Astrocyte of the spinal cord (primary cell): ENCODE measurements around the gene RABL2B.

ENCODE experiments used
- DNase-seq: peaks from one replicate; pipeline ENCODE4 v3.0.0; 2011; ENCODE audit warnings: low read depth, low spot score
- H3K4me3 ChIP-seq: 2 replicates; pipeline ENCODE4 v1.5.1; 2011; ENCODE audit warnings: low read depth, mild to moderate bottlenecking, low read length, moderate library complexity
- in situ Hi-C: cut with HindIII; loops from 2 replicates; pipeline ENCODE4 v1.10.0; 2017; ENCODE audit warnings: low sequenced_read_pairs
- TF ChIP-seq, protein P1 (sequence below): IDR thresholded peaks from 2 replicates; pipeline ENCODE4 v1.5.1; 2012; ENCODE audit warnings: low read depth, mild to moderate bottlenecking, low read length, inconsistent platforms

The RABL2B gene

DNA sequence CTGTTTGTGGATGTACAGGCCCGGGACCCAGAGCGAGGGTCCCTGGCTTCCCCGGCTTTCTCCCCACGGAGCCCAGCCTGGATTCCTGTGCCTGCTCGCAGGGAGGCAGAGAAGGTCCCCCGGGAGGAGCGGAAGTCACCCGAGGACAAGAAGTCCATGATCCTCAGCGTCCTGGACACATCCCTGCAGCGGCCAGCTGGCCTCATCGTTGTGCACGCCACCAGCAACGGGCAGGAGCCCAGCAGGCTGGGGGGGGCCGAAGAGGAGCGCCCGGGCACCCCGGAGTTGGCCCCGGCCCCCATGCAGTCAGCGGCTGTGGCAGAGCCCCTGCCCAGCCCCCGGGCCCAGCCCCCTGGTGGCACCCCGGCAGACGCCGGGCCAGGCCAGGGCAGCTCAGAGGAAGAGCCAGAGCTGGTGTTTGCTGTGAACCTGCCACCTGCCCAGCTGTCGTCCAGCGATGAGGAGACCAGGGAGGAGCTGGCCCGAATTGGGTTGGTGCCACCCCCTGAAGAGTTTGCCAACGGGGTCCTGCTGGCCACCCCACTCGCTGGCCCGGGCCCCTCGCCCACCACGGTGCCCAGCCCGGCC lies 62.1 kb downstream of the RABL2B start:
- no peak for DNase-seq
- H3K4me3 ChIP-seq, result no peak overlapping the region
- TF ChIP-seq, protein P1, sequence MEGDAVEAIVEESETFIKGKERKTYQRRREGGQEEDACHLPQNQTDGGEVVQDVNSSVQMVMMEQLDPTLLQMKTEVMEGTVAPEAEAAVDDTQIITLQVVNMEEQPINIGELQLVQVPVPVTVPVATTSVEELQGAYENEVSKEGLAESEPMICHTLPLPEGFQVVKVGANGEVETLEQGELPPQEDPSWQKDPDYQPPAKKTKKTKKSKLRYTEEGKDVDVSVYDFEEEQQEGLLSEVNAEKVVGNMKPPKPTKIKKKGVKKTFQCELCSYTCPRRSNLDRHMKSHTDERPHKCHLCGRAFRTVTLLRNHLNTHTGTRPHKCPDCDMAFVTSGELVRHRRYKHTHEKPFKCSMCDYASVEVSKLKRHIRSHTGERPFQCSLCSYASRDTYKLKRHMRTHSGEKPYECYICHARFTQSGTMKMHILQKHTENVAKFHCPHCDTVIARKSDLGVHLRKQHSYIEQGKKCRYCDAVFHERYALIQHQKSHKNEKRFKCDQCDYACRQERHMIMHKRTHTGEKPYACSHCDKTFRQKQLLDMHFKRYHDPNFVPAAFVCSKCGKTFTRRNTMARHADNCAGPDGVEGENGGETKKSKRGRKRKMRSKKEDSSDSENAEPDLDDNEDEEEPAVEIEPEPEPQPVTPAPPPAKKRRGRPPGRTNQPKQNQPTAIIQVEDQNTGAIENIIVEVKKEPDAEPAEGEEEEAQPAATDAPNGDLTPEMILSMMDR, result no peak
- in situ Hi-C loops, result no loop called here

GRCh38 chr22:50720301-50721256 lies 62.9 kb downstream of the RABL2B start:
- TF ChIP-seq, protein P1, result no peak
- no peak for DNase-seq
- no peak overlapping the region for H3K4me3 ChIP-seq
- in situ Hi-C loops, result no loop called here

GRCh38 chr22:50719814-50720300 lies 63.6 kb downstream of the RABL2B start:
- no peak for DNase-seq
- TF ChIP-seq, protein P1, result no peak
- H3K4me3 ChIP-seq, result no peak overlapping the region
- in situ Hi-C loops, result no loop called here

DNA sequence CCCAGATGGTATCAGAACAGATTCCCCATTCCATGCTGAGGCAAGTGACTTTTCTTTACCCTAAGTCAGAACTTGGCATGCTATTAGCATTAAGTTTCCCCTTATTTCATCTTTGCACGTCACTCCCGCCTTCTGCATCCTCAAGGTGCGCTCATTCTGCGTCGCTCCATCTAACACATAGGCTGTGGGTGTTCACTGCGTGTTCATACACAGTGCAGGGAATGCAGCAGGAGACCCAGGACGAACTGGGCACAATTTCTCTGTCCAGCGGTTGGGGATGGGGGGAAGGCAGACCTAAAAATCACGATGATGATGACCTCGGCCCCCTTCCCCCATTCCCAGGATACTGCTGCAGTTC lies 65.1 kb downstream of the RABL2B start:
- DNase-seq, result no peak
- no peak overlapping the region for H3K4me3 ChIP-seq
- in situ Hi-C loops, result no loop called here
- TF ChIP-seq, protein P1, result no peak

DNA sequence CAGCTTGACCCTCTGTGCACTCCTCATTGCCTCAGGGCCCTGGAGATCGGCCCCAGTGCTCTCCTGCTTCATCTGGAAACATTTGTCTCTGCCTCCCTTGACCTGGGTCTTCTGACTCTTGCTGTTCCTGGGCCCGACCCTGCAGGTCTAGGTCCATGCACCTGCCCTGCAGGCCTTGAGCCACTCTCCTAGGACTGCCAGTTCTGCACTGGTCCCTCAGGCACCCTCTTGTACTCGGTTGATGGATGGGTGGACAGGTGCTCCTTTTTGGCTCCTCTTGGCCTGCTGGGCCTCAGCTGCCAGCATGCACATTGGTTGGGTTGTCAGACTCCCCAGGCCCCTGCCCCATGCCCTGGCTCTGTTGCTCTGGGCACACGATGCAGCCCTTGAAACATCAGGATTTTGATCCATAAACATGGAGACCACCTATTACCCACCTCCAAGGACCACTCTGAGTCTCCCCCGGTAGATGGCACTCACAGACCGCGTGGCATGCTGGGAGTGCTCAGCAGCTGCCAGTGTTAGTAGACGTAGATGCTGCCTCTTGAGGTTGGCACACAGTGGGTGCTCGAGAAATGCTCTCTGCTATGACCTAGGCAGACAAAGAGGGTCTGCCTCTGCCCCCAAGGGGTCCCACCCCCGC lies 65.6 kb downstream of the RABL2B start:
- no peak for DNase-seq
- no peak overlapping the region for H3K4me3 ChIP-seq
- TF ChIP-seq, protein P1, result no peak
- in situ Hi-C loops, result no loop called here
